Measurements from ENCODE around the gene ANTXR2.
A peak's percentile ranks its signal among the peaks of the same experiment; 100 is the strongest.

Gene ANTXR2

DNA sequence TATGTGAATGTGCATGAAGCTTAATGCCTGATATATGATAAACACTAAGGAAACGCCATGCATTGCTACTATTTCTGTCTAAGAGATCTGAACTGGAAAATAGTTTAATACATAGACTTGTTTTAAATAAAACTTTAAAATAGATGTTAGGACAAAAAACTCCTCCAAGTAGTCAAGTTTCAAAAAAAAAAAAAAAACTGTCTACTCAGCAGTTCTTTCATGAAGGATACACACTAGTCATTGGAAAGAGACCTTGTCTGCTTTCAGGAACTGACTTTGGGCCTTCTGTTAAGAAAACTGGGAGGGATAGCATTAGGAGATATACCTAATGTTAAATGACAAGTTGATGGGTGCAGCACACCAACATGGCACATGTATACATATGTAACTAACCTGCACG is 138.4 kb downstream of the ANTXR2 start:
- H3K27ac ChIP-seq, result no peak overlapping the region
- no peak for TF ChIP-seq ZFX (IDR thresholded peaks at IDR 0.05; ENCODE audit: borderline replicate concordance)

DNA sequence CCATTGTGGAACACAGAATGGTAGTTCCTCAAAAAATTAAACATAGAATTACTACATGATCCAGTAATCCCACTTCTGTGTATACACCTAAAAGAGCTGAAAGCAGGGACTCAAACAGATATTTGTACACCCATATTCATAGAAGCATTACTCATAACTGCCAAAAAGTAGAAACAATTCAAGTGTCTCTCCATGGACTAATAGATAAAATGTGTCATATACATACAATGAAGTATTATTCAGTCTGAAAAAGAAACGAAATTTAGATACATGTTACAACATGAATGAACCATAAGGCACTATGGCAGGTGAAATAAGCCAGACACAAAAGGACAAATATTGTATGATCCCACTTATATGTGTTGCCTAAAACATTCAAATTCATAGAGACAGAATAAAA is 145.1 kb downstream of the ANTXR2 start:
- H3K27ac ChIP-seq, result no peak overlapping the region
- TF ChIP-seq, protein P1, sequence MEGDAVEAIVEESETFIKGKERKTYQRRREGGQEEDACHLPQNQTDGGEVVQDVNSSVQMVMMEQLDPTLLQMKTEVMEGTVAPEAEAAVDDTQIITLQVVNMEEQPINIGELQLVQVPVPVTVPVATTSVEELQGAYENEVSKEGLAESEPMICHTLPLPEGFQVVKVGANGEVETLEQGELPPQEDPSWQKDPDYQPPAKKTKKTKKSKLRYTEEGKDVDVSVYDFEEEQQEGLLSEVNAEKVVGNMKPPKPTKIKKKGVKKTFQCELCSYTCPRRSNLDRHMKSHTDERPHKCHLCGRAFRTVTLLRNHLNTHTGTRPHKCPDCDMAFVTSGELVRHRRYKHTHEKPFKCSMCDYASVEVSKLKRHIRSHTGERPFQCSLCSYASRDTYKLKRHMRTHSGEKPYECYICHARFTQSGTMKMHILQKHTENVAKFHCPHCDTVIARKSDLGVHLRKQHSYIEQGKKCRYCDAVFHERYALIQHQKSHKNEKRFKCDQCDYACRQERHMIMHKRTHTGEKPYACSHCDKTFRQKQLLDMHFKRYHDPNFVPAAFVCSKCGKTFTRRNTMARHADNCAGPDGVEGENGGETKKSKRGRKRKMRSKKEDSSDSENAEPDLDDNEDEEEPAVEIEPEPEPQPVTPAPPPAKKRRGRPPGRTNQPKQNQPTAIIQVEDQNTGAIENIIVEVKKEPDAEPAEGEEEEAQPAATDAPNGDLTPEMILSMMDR (IDR thresholded peaks at IDR 0.05), result no peak

DNA sequence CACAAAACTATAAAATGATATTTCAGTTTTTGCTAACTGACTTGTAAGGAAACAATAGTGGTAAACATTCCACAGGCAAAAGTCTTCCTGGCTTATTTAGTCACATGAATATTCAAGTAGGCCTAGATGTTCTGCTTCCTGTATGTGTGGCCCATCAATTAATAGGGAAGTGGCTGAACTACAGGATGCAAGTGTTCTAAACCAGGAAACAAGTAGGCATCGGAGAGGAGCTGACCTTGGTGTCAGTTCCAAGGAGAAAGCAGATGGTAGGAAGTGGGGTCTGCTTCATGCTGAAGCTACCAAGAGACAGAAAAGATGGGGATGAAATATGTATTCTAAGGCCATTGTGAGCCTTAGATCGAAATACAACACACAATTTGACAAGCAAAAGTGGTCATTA is 149.7 kb downstream of the ANTXR2 start:
- H3K27ac ChIP-seq, result no peak overlapping the region
- TF ChIP-seq, protein P1 (IDR thresholded peaks at IDR 0.05), result no peak
- no peak for TF ChIP-seq ZFX (IDR thresholded peaks at IDR 0.05; ENCODE audit: borderline replicate concordance)

DNA sequence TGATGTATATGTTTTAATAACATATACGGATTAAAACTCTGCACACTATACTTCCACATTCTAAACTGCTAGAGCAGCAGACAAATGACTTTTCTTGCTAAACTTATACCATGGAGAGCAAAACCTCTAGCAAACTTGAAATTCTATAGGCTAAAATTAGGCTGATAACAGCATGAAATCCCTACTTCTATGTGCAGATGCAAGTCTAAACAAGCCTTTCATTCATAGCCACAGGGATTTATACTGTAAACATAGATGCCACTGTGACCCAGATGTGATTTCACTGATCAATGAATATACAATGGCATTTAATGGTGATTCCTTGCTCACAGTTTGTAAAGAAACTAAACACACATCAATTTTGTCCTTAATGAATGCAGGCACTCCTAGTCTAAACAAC is 151.0 kb downstream of the ANTXR2 start:
- H3K27ac ChIP-seq, result no peak overlapping the region
- TF ChIP-seq, protein P1 (IDR thresholded peaks at IDR 0.05), result no peak
- TF ChIP-seq ZFX (IDR thresholded peaks at IDR 0.05; ENCODE audit: borderline replicate concordance), result no peak

DNA sequence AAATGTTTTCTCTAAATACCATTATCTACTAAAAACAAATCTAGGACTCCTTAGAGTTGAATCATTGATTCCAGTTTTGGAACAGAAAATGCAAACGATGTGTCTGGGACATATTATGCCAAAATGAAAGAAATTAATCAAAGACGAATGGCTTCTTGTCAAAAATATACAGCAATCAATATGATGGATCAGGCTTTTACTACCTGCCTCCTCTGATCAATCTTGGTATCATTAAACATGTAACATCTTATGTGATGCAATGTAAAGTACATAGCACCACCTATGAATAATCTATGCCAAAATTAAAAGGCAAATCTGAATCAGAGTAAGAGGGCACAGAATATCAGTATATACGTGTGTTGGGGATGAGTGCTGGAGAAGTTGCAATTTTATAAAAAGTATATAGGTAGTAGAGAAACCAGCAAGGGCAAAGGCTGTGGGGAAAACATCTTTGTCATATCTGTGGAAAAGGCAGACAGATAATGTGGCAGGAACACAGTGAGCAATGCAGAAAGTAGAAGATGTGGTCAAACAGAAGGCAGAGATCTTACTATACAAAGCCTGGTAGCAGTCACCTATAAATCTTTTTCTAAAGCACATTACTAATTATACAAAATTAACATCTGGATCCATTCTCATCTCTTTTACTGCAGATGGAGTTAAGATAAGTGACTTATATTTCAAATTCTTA is 152.7 kb downstream of the ANTXR2 start:
- TF ChIP-seq ZFX (IDR thresholded peaks at IDR 0.05; ENCODE audit: borderline replicate concordance), result no peak
- TF ChIP-seq, protein P1 (IDR thresholded peaks at IDR 0.05), result no peak
- no peak overlapping the region for H3K27ac ChIP-seq

DNA sequence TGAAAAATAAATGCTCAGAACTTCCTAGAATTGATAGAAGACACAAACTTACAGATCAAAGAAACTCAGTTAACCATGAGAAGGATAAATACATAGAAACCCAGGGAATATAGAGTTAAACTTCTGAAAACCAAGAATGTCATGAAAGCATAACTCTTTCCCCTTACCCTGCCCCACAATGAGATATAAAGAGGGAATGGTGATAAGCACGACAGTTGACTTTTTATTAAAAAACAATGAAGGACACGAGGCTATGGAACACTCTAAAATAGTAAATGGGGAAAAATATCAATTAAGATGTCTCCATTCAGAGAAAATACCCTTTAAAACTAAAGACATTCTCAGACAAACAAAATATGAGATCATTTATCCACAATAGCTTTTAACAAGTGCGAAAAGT is 154.7 kb downstream of the ANTXR2 start:
- H3K27ac ChIP-seq, result no peak overlapping the region
- TF ChIP-seq, protein P1 (IDR thresholded peaks at IDR 0.05), result no peak
- no peak for TF ChIP-seq ZFX (IDR thresholded peaks at IDR 0.05; ENCODE audit: borderline replicate concordance)

DNA sequence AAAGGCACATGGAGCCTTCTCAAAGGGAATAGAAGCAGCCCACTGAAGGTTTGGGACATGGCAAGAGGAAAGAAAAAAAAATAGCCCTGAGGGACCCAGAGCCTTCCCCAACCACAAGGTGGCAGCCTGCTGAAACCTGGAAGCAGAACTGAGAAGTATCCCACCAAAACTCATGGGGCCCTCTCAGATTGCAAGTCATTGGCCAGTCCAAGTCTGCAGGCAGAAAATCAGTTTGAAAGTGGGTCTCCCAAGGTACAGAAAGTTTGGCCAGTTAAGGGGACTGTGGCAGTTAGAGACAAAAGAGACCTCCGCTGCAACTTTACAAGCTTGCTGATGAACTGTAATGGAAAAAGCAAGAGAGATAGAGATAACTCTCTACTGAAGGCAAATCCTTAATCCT is 155.8 kb downstream of the ANTXR2 start:
- no peak overlapping the region for H3K27ac ChIP-seq
- TF ChIP-seq, protein P1 (IDR thresholded peaks at IDR 0.05), result peak; percentile 89
- no peak for TF ChIP-seq ZFX (IDR thresholded peaks at IDR 0.05; ENCODE audit: borderline replicate concordance)

DNA sequence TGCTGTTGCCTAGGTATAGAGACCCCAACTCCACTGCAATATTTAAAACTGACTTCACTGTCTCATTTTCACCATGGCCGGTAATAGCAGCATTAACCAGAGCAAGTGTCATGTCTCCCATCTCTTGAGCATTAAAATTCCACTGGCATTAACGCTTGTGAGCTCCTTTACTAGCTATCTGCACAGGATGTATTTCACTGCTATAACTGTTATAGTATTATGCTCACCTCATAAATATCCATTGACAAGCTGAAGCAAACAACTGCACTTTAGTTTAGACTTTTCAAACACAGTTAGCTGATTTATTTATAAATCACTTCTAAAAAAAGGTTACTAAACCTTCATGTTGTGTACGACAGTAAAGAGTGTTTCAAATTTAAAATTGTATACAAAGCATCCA is 157.8 kb downstream of the ANTXR2 start:
- no peak overlapping the region for H3K27ac ChIP-seq
- TF ChIP-seq, protein P1 (IDR thresholded peaks at IDR 0.05), result no peak
- TF ChIP-seq ZFX (IDR thresholded peaks at IDR 0.05; ENCODE audit: borderline replicate concordance), result no peak

Measured in 22Rv1 (cell line).